Sigmoid colon (tissue), 7 donors: ENCODE measurements around the gene SMAD3. TPM values are rescaled to one million over a fixed set of nuclear protein-coding genes. Genes with fewer than 3 reads are reported as not detected.
A peak's percentile ranks its signal among the peaks of the same experiment; 100 is the strongest.

Experiments
- DNase-seq: peaks from one replicate; pipeline ENCODE4 v3.0.0-alpha.2; 2019
- H3K27ac ChIP-seq, 4 donors: fragments of 200-600 bp; sonication (generic); one replicate each; pipeline ENCODE4 v1.5.1; 2016 to 2019; ENCODE audit warnings: mild to moderate bottlenecking in 1 of 4
- H3K27me3 ChIP-seq, 3 donors: fragments of 200-600 bp; sonication (generic); one replicate each; pipeline ENCODE4 v1.5.1; 2019; ENCODE audit warnings: mild to moderate bottlenecking in 1 of 3
- H3K36me3 ChIP-seq, 4 donors: fragments of 200-600 bp; sonication (generic); one replicate each; pipeline ENCODE4 v1.5.1; 2016 to 2019
- H3K4me1 ChIP-seq, 4 donors: fragments of 200-600 bp; sonication (generic); one replicate each; pipeline ENCODE4 v1.5.1; 2017 to 2019
- H3K4me3 ChIP-seq, 4 donors: fragments of 200-600 bp; sonication (generic); one replicate each; pipeline ENCODE4 v1.5.1; 2017 to 2019; ENCODE audit warnings: mild to moderate bottlenecking in 2 of 4, moderate library complexity in 1 of 4
- H3K9me3 ChIP-seq, 4 donors: fragments of 200-600 bp in 3 of 4; sonication (generic) in 3 of 4; one replicate each; pipeline versions ENCODE4 v1.5.1 to v1.6.1; 2013 to 2019
- EP300 ChIP-seq, 4 donors: sonication (generic); formaldehyde crosslinking; IDR thresholded peaks; one replicate each; pipeline ENCODE4 v1.6.1; 2017; ENCODE audit warnings: antibody characterized with exemption in 4 of 4
- POLR2A ChIP-seq, 2 donors: fragments of 450-650 bp; IDR thresholded peaks; one replicate each; pipeline ENCODE4 v1.6.1; 2016; ENCODE audit warnings: antibody characterized with exemption in 2 of 2, mild to moderate bottlenecking in 2 of 2, moderate library complexity in 2 of 2
- POLR2AphosphoS5 ChIP-seq, 4 donors: sonication (generic); formaldehyde crosslinking; IDR thresholded peaks; one replicate each; pipeline ENCODE4 v1.6.1; 2017; ENCODE audit warnings: antibody characterized with exemption in 4 of 4
- WGBS, 2 donors: extraction: QIAGEN DNeasy Blood & Tissue Kit; methylation state at CpG; one replicate each; pipeline ENCODE4 v1.1.7; 2013; 5-methylcytosine and 5-hydroxymethylcytosine counted together
- intact Hi-C: fragments of 100-400 bp; cut with DNase I; formaldehyde crosslinking; loops from one replicate; pipeline ENCODE4 v1.15.1; 2023
- polyA plus RNA-seq, 3 donors: library from polyadenylated mRNA; stranded (reverse); fragments of 200-250 nt; gene quantifications; one replicate each; pipeline ENCODE4 v1.2.3, GENCODE V29; 2013
- total RNA-seq, 4 donors: library from RNA; depleted of rRNA; stranded (reverse); fragments of >200 nt; gene quantifications; one replicate each; pipeline ENCODE4 v1.1.0, GENCODE V29; 2016
- TF ChIP-seq, protein P1 (sequence below), 4 experiments: fragments of 450-650 bp in 3 of 4; fragments of 200-600 bp in 1 of 4; IDR thresholded peaks; one replicate each; pipeline ENCODE4 v1.5.1; 2016 to 2019; ENCODE audit warnings: antibody characterized with exemption in 4 of 4, mild to moderate bottlenecking in 3 of 4, moderate library complexity in 2 of 4
- donor health status: healthy with polysubstance abuse.
- donor health status: Bipolar disorder and iron deficiency.
- donor health status: healthy.

SMAD3 gene
- total and polyA plus RNA-seq, 7 donors, result 12.5 to 28.2 (median 18.4) TPM

- peak; percentile 61 for DNase-seq
- H3K36me3 ChIP-seq, result peaks cover 1 to 65% (median 16%) of the 10 kb centered on the region in 4 donors
- WGBS, 2 donors, result 88 to 94% methylated on average over 12 of the region's 12 CpGs
- no peak overlapping the region for H3K4me3 ChIP-seq
- TF ChIP-seq POLR2AphosphoS5 (IDR thresholded peaks at IDR 0.05), result no peak
- TF ChIP-seq POLR2A (IDR thresholded peaks at IDR 0.05), result no peak
- TF ChIP-seq, protein P1, sequence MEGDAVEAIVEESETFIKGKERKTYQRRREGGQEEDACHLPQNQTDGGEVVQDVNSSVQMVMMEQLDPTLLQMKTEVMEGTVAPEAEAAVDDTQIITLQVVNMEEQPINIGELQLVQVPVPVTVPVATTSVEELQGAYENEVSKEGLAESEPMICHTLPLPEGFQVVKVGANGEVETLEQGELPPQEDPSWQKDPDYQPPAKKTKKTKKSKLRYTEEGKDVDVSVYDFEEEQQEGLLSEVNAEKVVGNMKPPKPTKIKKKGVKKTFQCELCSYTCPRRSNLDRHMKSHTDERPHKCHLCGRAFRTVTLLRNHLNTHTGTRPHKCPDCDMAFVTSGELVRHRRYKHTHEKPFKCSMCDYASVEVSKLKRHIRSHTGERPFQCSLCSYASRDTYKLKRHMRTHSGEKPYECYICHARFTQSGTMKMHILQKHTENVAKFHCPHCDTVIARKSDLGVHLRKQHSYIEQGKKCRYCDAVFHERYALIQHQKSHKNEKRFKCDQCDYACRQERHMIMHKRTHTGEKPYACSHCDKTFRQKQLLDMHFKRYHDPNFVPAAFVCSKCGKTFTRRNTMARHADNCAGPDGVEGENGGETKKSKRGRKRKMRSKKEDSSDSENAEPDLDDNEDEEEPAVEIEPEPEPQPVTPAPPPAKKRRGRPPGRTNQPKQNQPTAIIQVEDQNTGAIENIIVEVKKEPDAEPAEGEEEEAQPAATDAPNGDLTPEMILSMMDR (IDR thresholded peaks at IDR 0.05), result no peak
- TF ChIP-seq EP300 (IDR thresholded peaks at IDR 0.05), result no peak
- no peaks in the 10 kb centered on the region for H3K27me3 ChIP-seq
- intact Hi-C loops, result no loop called here
- H3K27ac ChIP-seq, result no peak overlapping the region
- H3K4me1 ChIP-seq, result peaks cover 0 to 36% (median 26%) of the 10 kb centered on the region in 4 donors
- H3K9me3 ChIP-seq, result no peaks in the 10 kb centered on the region
These were observed 104.9 kb downstream of the SMAD3 start for GRCh38 chr15:67170143-67170925.

DNA sequence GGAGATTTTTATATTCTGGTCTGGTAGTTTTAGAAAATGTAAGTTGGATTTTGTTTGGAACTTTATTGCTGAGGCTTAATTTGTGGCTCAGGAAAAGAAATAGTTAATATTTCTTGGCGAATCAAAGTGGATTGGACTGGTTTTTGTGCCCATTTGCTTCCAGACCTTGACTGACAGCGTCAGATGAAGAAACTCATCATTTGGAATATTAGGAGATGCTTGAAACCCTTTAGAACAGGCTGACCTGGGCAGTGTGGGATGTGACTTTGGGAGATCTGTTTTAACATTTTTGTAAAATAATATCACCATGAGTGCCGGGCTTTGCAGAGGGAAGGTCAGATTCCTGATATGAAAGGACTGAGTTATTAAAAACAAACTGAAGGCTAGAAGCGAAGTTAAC, 106.1 kb downstream of the SMAD3 start:
- no peak for DNase-seq
- 87 to 90% methylated on average over 4 of the region's 4 CpGs for WGBS, 2 donors
- H3K36me3 ChIP-seq, result peaks cover 0 to 53% (median 10%) of the 10 kb centered on the region in 4 donors
- no peak overlapping the region for H3K4me3 ChIP-seq
- no peaks in the 10 kb centered on the region for H3K27me3 ChIP-seq
- peaks cover 0 to 47% (median 38%) of the 10 kb centered on the region in 4 donors for H3K4me1 ChIP-seq
- H3K27ac ChIP-seq, result no peak overlapping the region
- TF ChIP-seq POLR2AphosphoS5 (IDR thresholded peaks at IDR 0.05) (no peak), POLR2A (IDR thresholded peaks at IDR 0.05) (no peak), EP300 (IDR thresholded peaks at IDR 0.05) (no peak)
- TF ChIP-seq, protein P1 (IDR thresholded peaks at IDR 0.05), result no peak
- no peaks in the 10 kb centered on the region for H3K9me3 ChIP-seq
- intact Hi-C loops, result no loop called here

DNA sequence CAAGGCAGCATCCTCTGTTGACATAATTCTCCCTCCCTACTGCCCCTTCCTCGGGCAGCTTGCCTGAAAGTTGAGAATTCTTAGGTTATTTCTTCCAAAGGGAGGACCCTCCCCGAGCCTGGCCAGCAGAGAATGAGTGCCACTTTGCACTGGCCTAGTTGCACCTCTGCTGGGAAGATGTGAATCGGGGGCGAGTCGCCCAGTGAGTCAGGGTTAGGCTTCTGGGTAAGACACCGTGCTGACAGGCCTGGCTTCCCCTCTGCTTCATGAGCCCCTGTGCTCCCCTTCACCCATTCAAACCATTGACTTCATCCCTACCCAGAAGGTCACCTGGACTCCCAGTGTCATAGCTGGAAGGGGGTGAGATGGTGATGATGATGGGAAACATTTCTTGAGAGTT, 106.8 kb downstream of the SMAD3 start:
- Histone ChIP-seq H3K4me1 (peaks cover 0 to 49% (median 41%) of the 10 kb centered on the region in 4 donors), H3K4me3 (no peak overlapping the region), H3K9me3 (no peaks in the 10 kb centered on the region), H3K36me3 (peaks cover 0 to 46% (median 10%) of the 10 kb centered on the region in 4 donors), H3K27ac (no peak overlapping the region), H3K27me3 (no peaks in the 10 kb centered on the region)
- TF ChIP-seq POLR2AphosphoS5 (IDR thresholded peaks at IDR 0.05), result no peak
- TF ChIP-seq EP300 (IDR thresholded peaks at IDR 0.05), result no peak
- TF ChIP-seq, protein P1 (IDR thresholded peaks at IDR 0.05), result no peak
- TF ChIP-seq POLR2A (IDR thresholded peaks at IDR 0.05), result no peak
- WGBS, 2 donors, result 96% methylated on average over 6 of the region's 6 CpGs
- DNase-seq, result peak; percentile 56
- intact Hi-C loops, result no loop called here

DNA sequence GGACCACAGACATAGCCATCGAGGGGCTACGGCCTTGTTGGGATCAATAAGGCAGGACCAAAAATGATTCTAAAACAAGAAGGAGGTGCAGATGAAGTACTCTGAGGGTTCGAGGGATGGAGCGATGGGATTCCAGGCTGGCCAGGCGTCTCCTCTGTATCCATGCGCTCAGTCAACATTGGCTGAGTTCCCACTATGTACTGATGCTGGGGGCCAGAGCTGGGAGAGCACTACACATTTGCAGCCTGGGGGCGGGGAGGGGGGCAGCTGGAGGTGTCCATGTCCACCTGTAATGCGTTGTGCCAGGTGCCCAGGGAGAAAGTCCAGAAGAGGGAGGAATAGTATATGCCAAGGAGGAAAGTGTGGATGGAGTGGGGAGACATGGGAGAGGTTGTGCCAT, 107.6 kb downstream of the SMAD3 start:
- Histone ChIP-seq H3K4me1 (peaks cover 0 to 49% (median 41%) of the 10 kb centered on the region in 4 donors), H3K27me3 (no peaks in the 10 kb centered on the region), H3K36me3 (peaks cover 0 to 39% (median 7%) of the 10 kb centered on the region in 4 donors), H3K27ac (no peak overlapping the region), H3K9me3 (no peaks in the 10 kb centered on the region), H3K4me3 (no peak overlapping the region)
- TF ChIP-seq POLR2AphosphoS5 (IDR thresholded peaks at IDR 0.05) (no peak), POLR2A (IDR thresholded peaks at IDR 0.05) (no peak), EP300 (IDR thresholded peaks at IDR 0.05) (no peak)
- TF ChIP-seq, protein P1 (IDR thresholded peaks at IDR 0.05), result no peak
- 84 to 95% methylated on average over 8 of the region's 8 CpGs for WGBS, 2 donors
- intact Hi-C loops, result no loop called here
- DNase-seq, result peak; percentile 47
